CD14-positive monocyte (primary cell): ENCODE results near the gene SHROOM4. TPM values are rescaled to one million over a fixed set of nuclear protein-coding genes. Genes with fewer than 3 reads are reported as not detected.

Source experiments
- DNase-seq, 3 donors: peaks; one replicate each; pipeline ENCODE4 v3.0.0-alpha.2; 2011 to 2022
- H2AFZ ChIP-seq: 2 replicates; pipeline ENCODE4 v1.6.0; 2012; ENCODE audit warnings: mild to moderate bottlenecking, low read depth, low read length, inconsistent platforms; ENCODE audit not compliant: insufficient read depth, poor library complexity, severe bottlenecking
- H3K27ac ChIP-seq, 2 donors: 1 replicate in 1 of 2; 2 replicates in 1 of 2; pipeline ENCODE4 v1.5.1; 2012 to 2013; ENCODE audit warnings: low read length in 2 of 2, control low read depth in 1 of 2, inconsistent platforms in 1 of 2, low read depth in 1 of 2, mild to moderate bottlenecking in 1 of 2
- H3K27me3 ChIP-seq, 2 donors: one replicate each; pipeline versions ENCODE4 v1.6.0 to v1.6.1; 2011 to 2013; ENCODE audit warnings: low read length in 2 of 2; ENCODE audit not compliant: control insufficient read depth in 2 of 2, insufficient read depth in 2 of 2
- H3K36me3 ChIP-seq, 2 donors: replicated peaks in 1 of 2; 1 replicate in 1 of 2; 2 replicates in 1 of 2; pipeline versions ENCODE4 v1.5.1 to v1.6.1; 2012 to 2013; ENCODE audit warnings: low read length in 2 of 2, control low read depth in 1 of 2, inconsistent platforms in 1 of 2, mild to moderate bottlenecking in 1 of 2; ENCODE audit not compliant: insufficient read depth in 2 of 2, control insufficient read depth in 1 of 2
- H3K4me1 ChIP-seq, 2 donors: 1 replicate in 1 of 2; 2 replicates in 1 of 2; pipeline versions ENCODE4 v1.5.1 to v1.6.1; 2012 to 2013; ENCODE audit warnings: low read length in 2 of 2, control low read depth in 1 of 2, inconsistent platforms in 1 of 2, mild to moderate bottlenecking in 1 of 2, moderate library complexity in 1 of 2; ENCODE audit not compliant: insufficient read depth in 2 of 2, control insufficient read depth in 1 of 2
- H3K4me2 ChIP-seq: replicated peaks from 2 replicates; pipeline ENCODE3; 2012; ENCODE audit warnings: low read length, moderate library complexity, mild to moderate bottlenecking; ENCODE audit not compliant: poor library complexity, severe bottlenecking; ENCODE audit errors: extremely low read depth
- H3K4me3 ChIP-seq, 3 experiments: fragments of 200-600 bp in 1 of 3; sonication (generic) in 1 of 3; replicated peaks in 1 of 3; 1 replicate in 2 of 3; 2 replicates in 1 of 3; pipeline ENCODE4 v1.5.1; 2011 to 2013; ENCODE audit warnings: low read length in 3 of 3, mild to moderate bottlenecking in 3 of 3, control low read depth in 2 of 3, low read depth in 2 of 3, inconsistent platforms in 1 of 3, moderate library complexity in 1 of 3
- H3K79me2 ChIP-seq: 2 replicates; pipeline ENCODE4 v1.6.0; 2012; ENCODE audit warnings: mild to moderate bottlenecking, control low read depth, inconsistent platforms, low read length, moderate library complexity; ENCODE audit not compliant: insufficient read depth
- H3K9ac ChIP-seq: 2 replicates; pipeline ENCODE4 v1.6.0; 2017; ENCODE audit warnings: low read length, mild to moderate bottlenecking; ENCODE audit not compliant: insufficient read depth, poor library complexity, severe bottlenecking
- H3K9me3 ChIP-seq, 2 donors: replicated peaks in 1 of 2; 1 replicate in 1 of 2; 2 replicates in 1 of 2; pipeline versions ENCODE4 v1.5.1 to v1.6.1; 2012 to 2013; ENCODE audit warnings: low read length in 2 of 2, control low read depth in 1 of 2; ENCODE audit not compliant: control insufficient read depth in 1 of 2, insufficient read depth in 1 of 2
- H4K20me1 ChIP-seq: 2 replicates; pipeline ENCODE4 v1.6.0; 2012; ENCODE audit warnings: mild to moderate bottlenecking, low read length, control low read depth, moderate library complexity; ENCODE audit not compliant: insufficient read depth
- H3K27ac Mint-ChIP-seq, 7 donors: one replicate each; pipeline ENCODE4 v1.8.0; 2020; ENCODE audit warnings: mild to moderate bottlenecking in 7 of 7, mixed read lengths in 7 of 7, moderate library complexity in 6 of 7, inconsistent platforms in 2 of 7
- H3K27me3 Mint-ChIP-seq, 3 donors: one replicate each; pipeline ENCODE4 v1.8.0; 2021 to 2022; ENCODE audit warnings: low read depth in 3 of 3, mild to moderate bottlenecking in 3 of 3, mixed read lengths in 3 of 3, moderate library complexity in 3 of 3, inconsistent platforms in 1 of 3
- H3K36me3 Mint-ChIP-seq, 2 donors: one replicate each; pipeline ENCODE4 v1.8.0; 2020; ENCODE audit warnings: mixed read lengths in 2 of 2, inconsistent platforms in 1 of 2, mild to moderate bottlenecking in 1 of 2
- H3K4me1 Mint-ChIP-seq: one replicate; pipeline ENCODE4 v1.8.0; 2020; ENCODE audit warnings: mild to moderate bottlenecking, mixed read lengths
- H3K4me3 Mint-ChIP-seq, 2 donors: one replicate each; pipeline ENCODE4 v1.8.0; 2020; ENCODE audit warnings: mild to moderate bottlenecking in 2 of 2, mixed read lengths in 2 of 2, moderate library complexity in 1 of 2
- H3K9me3 Mint-ChIP-seq, 7 donors: one replicate each; pipeline ENCODE4 v1.8.0; 2020 to 2022; ENCODE audit warnings: mixed read lengths in 7 of 7, mild to moderate bottlenecking in 6 of 7, moderate library complexity in 6 of 7, inconsistent platforms in 2 of 7
- CTCF ChIP-seq: fragments of 200-600 bp; IDR thresholded peaks from one replicate; pipeline ENCODE4 v1.8.0; 2022; ENCODE audit warnings: antibody characterized with exemption, mild to moderate bottlenecking
- whole genome bisulfite sequencing: methylation state at CpG from one replicate; pipeline ENCODE4 v1.1.5; 2013; ENCODE audit warnings: missing lambda C conversion rate; ENCODE audit not compliant: insufficient coverage; 5-methylcytosine and 5-hydroxymethylcytosine counted together
- intact Hi-C, 2 donors: fragments of 100-400 bp; cut with micrococcal nuclease; formaldehyde crosslinking; loops; one replicate each; pipeline versions ENCODE4 v1.15.0 to v1.15.1; 2023
- polyA plus RNA-seq, 3 donors: library from polyadenylated mRNA; depleted of rRNA in 1 of 3; unstranded in 2 of 3; stranded (reverse) in 1 of 3; fragments of 300-500 nt in 2 of 3; fragments of >200 nt in 1 of 3; fragmentation: Illumina TruSeq in 2 of 3; gene quantifications; 1 replicate in 2 of 3; 2 replicates in 1 of 3; pipeline ENCODE4 v1.2.3, GENCODE V29; 2012 to 2021

SHROOM4 gene
- polyA plus RNA-seq, 3 donors: under 0.01 TPM; not detected in 2

GRCh38 chrX:50622751-50623150, 191.2 kb downstream of the SHROOM4 start:
- Histone ChIP-seq H3K79me2 (no peaks in the 10 kb centered on the region), H2AFZ (no peak overlapping the region), H3K27me3 (no peaks in the 10 kb centered on the region), H3K9me3 (no peaks in the 10 kb centered on the region), H3K27ac (no peak overlapping the region), H4K20me1 (no peaks in the 10 kb centered on the region), H3K9ac (no peak overlapping the region), H3K4me1 (no peaks in the 10 kb centered on the region), H3K36me3 (no peaks in the 10 kb centered on the region), H3K4me3 (no peak overlapping the region), H3K4me2 (no peak overlapping the region)
- WGBS: no CpG with 5 or more reads among the region's 1 CpG
- no peak for TF ChIP-seq CTCF
- peaks cover 0 to 8% (median 5%) of the 10 kb centered on the region in 7 donors for H3K9me3 Mint-ChIP-seq
- H3K36me3 Mint-ChIP-seq: no peaks in the 10 kb centered on the region
- H3K4me1 Mint-ChIP-seq: no peaks in the 10 kb centered on the region
- peaks cover 0 to 11% (median 0%) of the 10 kb centered on the region in 3 donors for H3K27me3 Mint-ChIP-seq
- H3K4me3 Mint-ChIP-seq: no peak overlapping the region
- H3K27ac Mint-ChIP-seq: no peak overlapping the region
- intact Hi-C loops: no loop called here
- DNase-seq: no peak

GRCh38 chrX:50618788-50619558, 195.0 kb downstream of the SHROOM4 start:
- H3K27ac ChIP-seq: no peak overlapping the region
- TF ChIP-seq CTCF: no peak
- H3K4me1 ChIP-seq: no peaks in the 10 kb centered on the region
- no peaks in the 10 kb centered on the region for H3K27me3 ChIP-seq
- no peaks in the 10 kb centered on the region for H4K20me1 ChIP-seq
- DNase-seq: no peak
- no peaks in the 10 kb centered on the region for H3K9me3 ChIP-seq
- H3K4me2 ChIP-seq: no peak overlapping the region
- intact Hi-C loops: no loop called here
- H3K36me3 ChIP-seq: no peaks in the 10 kb centered on the region
- H2AFZ ChIP-seq: no peak overlapping the region
- H3K4me3 ChIP-seq: no peak overlapping the region
- Mint-ChIP-seq H3K27me3 (peaks cover 0 to 5% (median 0%) of the 10 kb centered on the region in 3 donors), H3K36me3 (no peaks in the 10 kb centered on the region), H3K9me3 (peaks cover 0 to 12% (median 4%) of the 10 kb centered on the region in 7 donors), H3K4me1 (no peaks in the 10 kb centered on the region), H3K4me3 (no peak overlapping the region), H3K27ac (no peak overlapping the region)
- no peaks in the 10 kb centered on the region for H3K79me2 ChIP-seq
- no peak overlapping the region for H3K9ac ChIP-seq
- 100% methylated on average over 2 of the region's 12 CpGs for WGBS
